NCI-H510A treated with DMSO at 0.1 percent for 48 hours (cell line): ENCODE measurements around the gene TRIM46.
"Not testable (repeated sequence)": the region's sequence is repeated elsewhere in the genome, so short reads cannot be mapped to it uniquely, and the experiment has no call there.

Source experiments
- DNase-seq: peaks from one replicate; lab custom pipeline; 2025; lab: John Stamatoyannopoulos, UW

The TRIM46 gene

GRCh38 chr1:155205969-155206593 lies 32.4 kb downstream of the TRIM46 start:
- no peak for DNase-seq

- DNase-seq = peak; percentile 83
Observed at GRCh38 chr1:155206891-155207805, 33.5 kb downstream of the TRIM46 start.

- peak; percentile 58 for DNase-seq
Observed at GRCh38 chr1:155207806-155208540, 34.3 kb downstream of the TRIM46 start, which contains the start of gene THBS3. THBS3 (minus strand) TSS chr1:155207897; CDS start chr1:155207876, 21 bp downstream.

GRCh38 chr1:155208541-155209311 lies 35.1 kb downstream of the TRIM46 start, which contains the start of gene MTX1:
MTX1 (plus strand) TSS chr1:155208695; CDS start chr1:155208805, 110 bp downstream.
- peak; percentile 58 for DNase-seq

GRCh38 chr1:155209312-155209721 lies 35.7 kb downstream of the TRIM46 start:
- no peak for DNase-seq

- DNase-seq = no peak
Observed at GRCh38 chr1:155210314-155211104, 36.9 kb downstream of the TRIM46 start.

GRCh38 chr1:155211381-155212050 lies 37.9 kb downstream of the TRIM46 start:
- not testable (repeated sequence) for DNase-seq

GRCh38 chr1:155212051-155212440 lies 38.4 kb downstream of the TRIM46 start:
- DNase-seq = not testable (repeated sequence)

- not testable (repeated sequence) for DNase-seq
Observed at GRCh38 chr1:155214702-155215101, 41.1 kb downstream of the TRIM46 start.

- DNase-seq = peak; percentile 37
Observed at GRCh38 chr1:155218854-155219591, 45.4 kb downstream of the TRIM46 start.

GRCh38 chr1:155219592-155220031 lies 46.0 kb downstream of the TRIM46 start:
- no peak for DNase-seq

GRCh38 chr1:155220211-155220965 lies 46.7 kb downstream of the TRIM46 start:
- not testable (repeated sequence) for DNase-seq

GRCh38 chr1:155223047-155223446 lies 49.4 kb downstream of the TRIM46 start:
- DNase-seq = no peak

- not testable (repeated sequence) for DNase-seq
Observed at GRCh38 chr1:155225404-155225759, 51.7 kb downstream of the TRIM46 start.

GRCh38 chr1:155226188-155226909 lies 52.7 kb downstream of the TRIM46 start:
- DNase-seq = peak; percentile 68

- DNase-seq = no peak
Observed at GRCh38 chr1:155226910-155227260, 53.2 kb downstream of the TRIM46 start.

- peak; percentile 98 for DNase-seq
Observed at GRCh38 chr1:155227261-155228095, 53.8 kb downstream of the TRIM46 start.
